Large intestine (tissue), 3 donors: Measurements from ENCODE around the gene RER1. TPM values are rescaled to one million over a fixed set of nuclear protein-coding genes. Genes with fewer than 3 reads are reported as not detected.

Source experiments
- DNase-seq, 2 donors: peaks; one replicate each; pipeline versions ENCODE4 v3.0.0 to v3.0.0-alpha.2; 2013
- H3K27ac ChIP-seq: one replicate; pipeline ENCODE4 v1.5.1; 2013; ENCODE audit warnings: low read length
- H3K27me3 ChIP-seq: 2 replicates; pipeline ENCODE4 v1.6.1; 2013; ENCODE audit warnings: low read length; ENCODE audit not compliant: control insufficient read depth, insufficient read depth
- H3K36me3 ChIP-seq: 2 replicates; pipeline ENCODE4 v1.6.1; 2013; ENCODE audit warnings: low read length; ENCODE audit not compliant: control insufficient read depth, insufficient read depth
- H3K4me1 ChIP-seq: one replicate; pipeline ENCODE4 v1.6.1; 2013; ENCODE audit warnings: low read length; ENCODE audit not compliant: control insufficient read depth, insufficient read depth
- H3K4me3 ChIP-seq: one replicate; pipeline ENCODE4 v1.5.1; 2013; ENCODE audit warnings: low read length
- H3K9me3 ChIP-seq: one replicate; pipeline ENCODE4 v1.6.1; 2013; ENCODE audit warnings: mild to moderate bottlenecking, low read depth, low read length, moderate library complexity; ENCODE audit not compliant: control insufficient read depth
- WGBS: methylation state at CpG from one replicate; pipeline ENCODE4 v1.1.5; 2013; ENCODE audit warnings: low lambda C conversion rate; ENCODE audit not compliant: insufficient coverage; 5-methylcytosine and 5-hydroxymethylcytosine counted together
- polyA plus RNA-seq: library from polyadenylated mRNA; unstranded; fragments of 120-200 nt; gene quantifications from one replicate; pipeline ENCODE4 v1.2.1, GENCODE V29; 2013

RER1 gene
- polyA plus RNA-seq, 1 donor, result 139 TPM

GRCh38 chr1:2347409-2347785 lies 44.2 kb upstream of the RER1 start:
- no peak for DNase-seq

GRCh38 chr1:2347896-2348295 lies 43.7 kb upstream of the RER1 start:
- WGBS, result no CpG with 5 or more reads among the region's 23 CpGs
- Histone ChIP-seq H3K9me3 (no peaks in the 10 kb centered on the region), H3K4me1 (no peaks in the 10 kb centered on the region), H3K36me3 (no peaks in the 10 kb centered on the region), H3K4me3 (no peak overlapping the region), H3K27me3 (no peaks in the 10 kb centered on the region), H3K27ac (no peak overlapping the region)
- DNase-seq, result no peak

More at GRCh38 chr1:2347409-2347785, 44.2 kb upstream of the RER1 start:
- no peaks in the 10 kb centered on the region for H3K27me3 ChIP-seq
- no peaks in the 10 kb centered on the region for H3K36me3 ChIP-seq
- no peak overlapping the region for H3K27ac ChIP-seq
- H3K9me3 ChIP-seq, result no peaks in the 10 kb centered on the region
- no peak overlapping the region for H3K4me3 ChIP-seq
- H3K4me1 ChIP-seq, result no peaks in the 10 kb centered on the region
- WGBS, result no CpG with 5 or more reads among the region's 13 CpGs

- Histone ChIP-seq H3K4me3 (no peak overlapping the region), H3K36me3 (no peaks in the 10 kb centered on the region), H3K9me3 (no peaks in the 10 kb centered on the region), H3K27me3 (no peaks in the 10 kb centered on the region), H3K27ac (no peak overlapping the region), H3K4me1 (no peaks in the 10 kb centered on the region)
- no CpG with 5 or more reads among the region's 59 CpGs for whole genome bisulfite sequencing
- no peak for DNase-seq
Observed at GRCh38 chr1:2348346-2349325, 43.0 kb upstream of the RER1 start.

GRCh38 chr1:2349806-2350205 lies 41.8 kb upstream of the RER1 start:
- H3K27ac ChIP-seq, result no peak overlapping the region
- no peaks in the 10 kb centered on the region for H3K4me1 ChIP-seq
- H3K4me3 ChIP-seq, result no peak overlapping the region
- no peaks in the 10 kb centered on the region for H3K9me3 ChIP-seq
- no peak for DNase-seq
- no CpG with 5 or more reads among the region's 9 CpGs for WGBS
- no peaks in the 10 kb centered on the region for H3K36me3 ChIP-seq
- H3K27me3 ChIP-seq, result no peaks in the 10 kb centered on the region

- Histone ChIP-seq H3K27me3 (no peaks in the 10 kb centered on the region), H3K27ac (no peak overlapping the region), H3K36me3 (no peaks in the 10 kb centered on the region), H3K9me3 (no peaks in the 10 kb centered on the region), H3K4me3 (no peak overlapping the region), H3K4me1 (no peaks in the 10 kb centered on the region)
- no peak for DNase-seq
- WGBS, result no CpG with 5 or more reads among the region's 10 CpGs
Observed at GRCh38 chr1:2350501-2350900, 41.1 kb upstream of the RER1 start.

- Histone ChIP-seq H3K9me3 (no peaks in the 10 kb centered on the region), H3K27me3 (no peaks in the 10 kb centered on the region), H3K27ac (no peak overlapping the region), H3K36me3 (no peaks in the 10 kb centered on the region), H3K4me3 (no peak overlapping the region), H3K4me1 (no peaks in the 10 kb centered on the region)
- DNase-seq, result no peak
- whole genome bisulfite sequencing, result no CpG with 5 or more reads among the region's 31 CpGs
Observed at GRCh38 chr1:2350911-2351655, 40.6 kb upstream of the RER1 start.

GRCh38 chr1:2351723-2352122 lies 39.9 kb upstream of the RER1 start:
- Histone ChIP-seq H3K27me3 (no peaks in the 10 kb centered on the region), H3K9me3 (no peaks in the 10 kb centered on the region), H3K4me1 (no peaks in the 10 kb centered on the region), H3K27ac (no peak overlapping the region), H3K36me3 (no peaks in the 10 kb centered on the region), H3K4me3 (no peak overlapping the region)
- no CpG with 5 or more reads among the region's 8 CpGs for WGBS
- DNase-seq, result no peak

- WGBS, result no CpG with 5 or more reads among the region's 11 CpGs
- Histone ChIP-seq H3K27me3 (no peaks in the 10 kb centered on the region), H3K4me1 (no peaks in the 10 kb centered on the region), H3K36me3 (no peaks in the 10 kb centered on the region), H3K9me3 (no peaks in the 10 kb centered on the region), H3K4me3 (no peak overlapping the region), H3K27ac (no peak overlapping the region)
- no peak for DNase-seq
Observed at GRCh38 chr1:2352341-2352896, 39.2 kb upstream of the RER1 start.

- H3K4me1 ChIP-seq, result no peaks in the 10 kb centered on the region
- no peak overlapping the region for H3K4me3 ChIP-seq
- no CpG with 5 or more reads among the region's 21 CpGs for WGBS
- DNase-seq, result no peak
- no peak overlapping the region for H3K27ac ChIP-seq
- no peaks in the 10 kb centered on the region for H3K27me3 ChIP-seq
- no peaks in the 10 kb centered on the region for H3K9me3 ChIP-seq
- no peaks in the 10 kb centered on the region for H3K36me3 ChIP-seq
Observed at GRCh38 chr1:2352897-2353550, 38.6 kb upstream of the RER1 start.
